AG10803 (cell line): ENCODE measurements around the gene HK2.

Experiments
- DNase-seq: peaks from one replicate; pipeline ENCODE4 v3.0.0; 2010; ENCODE audit warnings: low read depth
- H3K4me3 ChIP-seq: 2 replicates; pipeline ENCODE4 v1.5.1; 2011; ENCODE audit warnings: mild to moderate bottlenecking, low read length, control low read depth
- TF ChIP-seq, protein P1 (sequence below): conservative IDR thresholded peaks from 2 replicates; pipeline ENCODE4 v1.5.1; 2011; ENCODE audit warnings: mild to moderate bottlenecking, low read length, control low read depth, inconsistent platforms

The HK2 gene

DNA sequence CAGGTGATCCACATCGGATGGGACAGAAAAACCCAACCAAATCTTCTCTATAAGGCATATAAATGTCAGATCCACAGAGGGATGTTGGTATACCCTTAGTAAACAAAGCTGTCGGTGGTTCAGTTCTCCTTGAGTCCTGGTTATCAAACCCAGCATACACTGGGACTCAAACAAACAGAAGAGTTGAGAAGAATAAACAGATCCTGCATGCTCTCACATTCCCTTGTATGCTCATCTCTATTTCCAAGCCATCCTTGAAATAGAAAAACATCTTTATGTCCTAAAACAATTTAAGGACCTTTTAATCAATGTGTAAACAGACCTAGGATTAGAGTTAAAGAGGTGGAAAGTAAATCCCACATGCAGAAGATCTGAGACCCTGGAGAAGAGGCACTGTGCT lies 19.8 kb upstream of the HK2 start:
- H3K4me3 ChIP-seq = no peak overlapping the region
- DNase-seq = no peak
- TF ChIP-seq, protein P1, sequence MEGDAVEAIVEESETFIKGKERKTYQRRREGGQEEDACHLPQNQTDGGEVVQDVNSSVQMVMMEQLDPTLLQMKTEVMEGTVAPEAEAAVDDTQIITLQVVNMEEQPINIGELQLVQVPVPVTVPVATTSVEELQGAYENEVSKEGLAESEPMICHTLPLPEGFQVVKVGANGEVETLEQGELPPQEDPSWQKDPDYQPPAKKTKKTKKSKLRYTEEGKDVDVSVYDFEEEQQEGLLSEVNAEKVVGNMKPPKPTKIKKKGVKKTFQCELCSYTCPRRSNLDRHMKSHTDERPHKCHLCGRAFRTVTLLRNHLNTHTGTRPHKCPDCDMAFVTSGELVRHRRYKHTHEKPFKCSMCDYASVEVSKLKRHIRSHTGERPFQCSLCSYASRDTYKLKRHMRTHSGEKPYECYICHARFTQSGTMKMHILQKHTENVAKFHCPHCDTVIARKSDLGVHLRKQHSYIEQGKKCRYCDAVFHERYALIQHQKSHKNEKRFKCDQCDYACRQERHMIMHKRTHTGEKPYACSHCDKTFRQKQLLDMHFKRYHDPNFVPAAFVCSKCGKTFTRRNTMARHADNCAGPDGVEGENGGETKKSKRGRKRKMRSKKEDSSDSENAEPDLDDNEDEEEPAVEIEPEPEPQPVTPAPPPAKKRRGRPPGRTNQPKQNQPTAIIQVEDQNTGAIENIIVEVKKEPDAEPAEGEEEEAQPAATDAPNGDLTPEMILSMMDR = no peak

DNA sequence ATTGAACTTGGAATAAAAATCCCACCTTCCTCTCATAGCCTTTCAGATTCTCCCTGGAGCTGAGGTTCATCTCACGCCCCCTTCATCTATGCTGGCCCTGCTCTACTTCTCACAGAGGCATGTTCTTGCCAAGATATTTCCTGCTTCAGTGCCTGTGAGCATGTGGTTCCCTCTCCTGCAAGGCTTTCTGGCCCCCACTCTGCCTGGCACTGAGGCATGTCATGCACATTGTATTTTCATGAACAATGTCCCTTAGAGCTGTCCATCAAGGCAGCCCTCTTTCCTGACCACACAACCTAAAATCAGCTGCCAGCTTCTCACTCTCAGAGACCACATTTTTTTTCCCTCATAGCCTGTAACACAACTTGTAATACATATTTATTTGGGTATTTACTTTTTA lies 18.0 kb upstream of the HK2 start:
- TF ChIP-seq, protein P1 = no peak
- no peak for DNase-seq
- no peak overlapping the region for H3K4me3 ChIP-seq

DNA sequence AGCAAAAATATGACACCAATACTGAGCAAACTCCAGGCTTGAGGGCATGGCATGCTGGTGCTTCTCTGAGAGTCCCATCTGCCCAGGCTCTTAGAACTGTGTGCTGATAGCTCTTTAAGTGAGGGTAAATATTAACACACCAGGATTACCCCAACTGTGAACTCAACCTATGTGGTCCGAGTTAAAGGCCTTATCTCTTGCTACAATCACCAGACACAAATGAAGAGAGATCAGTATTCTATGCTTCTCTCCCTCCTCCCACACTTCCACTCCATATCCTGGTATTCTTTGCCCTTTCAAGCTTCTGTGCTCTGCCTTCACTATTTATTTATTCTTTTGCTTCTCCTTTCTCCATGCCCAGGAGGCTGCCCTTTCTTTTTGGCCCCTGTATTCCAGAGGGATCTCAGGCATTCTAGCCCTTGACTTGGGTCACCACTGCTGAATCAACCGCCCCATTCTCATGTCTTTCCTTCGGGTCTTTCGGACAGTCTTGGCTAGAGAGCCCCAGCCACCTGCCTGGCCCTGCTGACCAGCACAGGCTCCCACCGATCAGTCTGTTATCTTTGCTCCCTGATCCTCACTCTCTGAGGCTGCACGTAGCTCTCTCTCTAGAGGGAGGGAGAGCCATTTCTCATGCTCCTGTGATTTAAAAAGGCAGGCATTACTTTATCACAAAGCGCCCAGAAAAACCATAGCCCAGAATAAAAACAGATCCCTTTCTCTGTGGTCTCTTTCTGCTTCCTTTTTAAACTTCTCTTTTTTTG lies 17.2 kb upstream of the HK2 start:
- TF ChIP-seq, protein P1 = no peak
- no peak for DNase-seq
- H3K4me3 ChIP-seq = no peak overlapping the region

DNA sequence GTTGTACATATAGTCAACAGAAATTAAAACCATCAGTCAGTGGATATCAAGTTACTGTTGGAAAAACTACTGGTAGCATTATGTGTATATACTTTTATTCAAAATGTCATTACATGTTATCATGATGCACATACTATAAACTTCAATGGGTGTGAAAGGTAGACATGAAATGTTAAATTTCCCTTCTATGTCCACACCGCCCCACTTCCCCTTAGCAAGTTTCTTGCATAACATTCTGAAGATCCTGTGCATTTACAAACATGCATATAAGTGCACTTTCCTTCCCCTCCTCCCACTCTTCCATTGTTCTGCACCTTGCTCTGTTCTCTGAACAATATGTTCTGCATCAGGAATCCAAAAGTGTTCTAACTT lies 16.6 kb upstream of the HK2 start:
- TF ChIP-seq, protein P1 = no peak
- DNase-seq = no peak
- H3K4me3 ChIP-seq = no peak overlapping the region

DNA sequence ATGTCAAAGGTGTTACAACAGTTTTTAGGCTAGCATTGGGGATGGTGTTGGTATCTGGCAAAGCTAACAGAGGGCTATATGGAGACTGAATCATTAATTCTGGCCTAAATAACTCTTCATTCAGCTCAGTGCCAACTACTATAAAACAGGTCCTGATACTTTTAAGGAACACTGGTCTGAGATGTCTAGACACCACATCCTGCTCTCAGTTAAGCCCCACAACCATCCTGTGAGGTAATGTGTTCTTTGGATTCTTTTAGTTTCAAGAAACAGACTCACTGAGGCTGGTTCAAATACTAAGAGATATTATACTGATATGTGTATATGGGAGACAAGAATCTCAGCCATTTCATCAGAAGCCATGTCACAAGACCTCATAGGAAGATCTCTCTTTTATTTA lies 14.2 kb upstream of the HK2 start:
- TF ChIP-seq, protein P1 = no peak
- no peak overlapping the region for H3K4me3 ChIP-seq
- no peak for DNase-seq

DNA sequence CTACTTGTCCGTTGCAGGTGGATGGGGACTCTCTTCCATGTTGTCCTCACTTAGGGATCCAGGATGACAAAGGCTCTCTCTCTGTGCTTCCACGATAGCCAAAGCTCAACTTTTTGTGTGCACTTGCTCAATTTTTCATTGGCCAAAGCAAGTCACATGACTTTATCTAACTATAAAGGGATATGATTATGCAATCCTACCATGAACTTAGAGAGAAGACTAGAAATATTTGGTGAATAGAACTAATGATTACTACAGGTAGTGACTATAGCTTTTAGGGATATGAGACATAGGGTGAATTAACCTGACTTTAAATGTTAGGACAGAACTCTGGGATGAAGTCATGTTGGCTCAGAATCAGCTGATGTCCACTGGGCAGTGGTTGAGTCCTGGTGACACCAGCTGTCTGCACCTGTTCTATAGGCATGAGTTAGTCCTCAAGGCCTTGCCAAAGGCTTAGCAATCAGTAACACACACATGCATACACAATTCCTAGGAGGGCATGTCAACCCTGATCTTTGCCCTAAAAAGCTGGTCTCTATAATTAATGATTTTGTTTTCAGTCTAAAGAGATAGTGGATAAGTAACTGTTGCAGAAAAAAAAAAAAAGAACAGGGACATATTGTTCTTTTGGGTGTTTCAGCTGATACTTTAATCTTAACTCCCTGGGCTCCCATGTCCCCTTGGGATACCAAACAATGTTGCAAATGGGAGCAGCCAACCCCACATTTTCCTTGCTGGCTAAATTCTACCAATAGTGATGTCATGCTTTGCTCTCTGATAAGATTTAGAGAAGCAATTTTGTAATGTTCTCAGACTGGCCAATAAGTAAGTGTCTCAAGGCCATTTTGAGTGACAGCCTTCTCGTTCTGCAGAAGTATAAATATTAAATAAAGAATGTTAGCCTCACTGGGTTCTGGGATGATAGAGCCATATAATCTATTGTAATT lies 12.5 kb upstream of the HK2 start:
- TF ChIP-seq, protein P1 = no peak
- no peak overlapping the region for H3K4me3 ChIP-seq
- DNase-seq = no peak
